GM19395 (cell line): Measurements from ENCODE around the gene RHNO1.
"Not testable (repeated sequence)": the region's sequence is repeated elsewhere in the genome, so short reads cannot be mapped to it uniquely, and the experiment has no call there.

Experiments used
- ATAC-seq: cut with Tn5 transposase; IDR thresholded peaks from one replicate; pipeline ENCODE4 v1.9.1; 2021; ENCODE audit warnings: mild to moderate bottlenecking, moderate library complexity; ENCODE audit not compliant: unreplicated experiment

RHNO1 gene

DNA sequence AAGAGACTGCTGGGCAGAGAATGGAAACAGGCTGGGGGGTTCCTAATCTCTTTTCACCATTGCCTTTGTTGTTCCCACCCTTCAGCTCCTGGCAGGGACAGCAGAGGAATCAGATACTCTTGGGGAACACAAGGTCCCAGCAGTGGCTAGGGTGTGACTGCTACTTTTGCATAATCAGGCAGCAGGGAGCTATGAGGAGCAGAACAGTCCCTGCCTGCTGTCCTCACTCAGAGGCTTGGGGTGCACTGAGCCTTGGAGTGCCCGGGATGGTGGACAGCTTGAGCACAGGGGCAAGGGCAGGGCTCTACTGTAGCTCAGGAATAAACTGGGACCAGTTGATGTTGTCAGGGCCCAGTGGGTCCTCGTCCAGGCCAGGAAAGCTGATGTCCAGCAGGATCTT is 18.7 kb upstream of the RHNO1 start:
- ATAC-seq, result no peak

DNA sequence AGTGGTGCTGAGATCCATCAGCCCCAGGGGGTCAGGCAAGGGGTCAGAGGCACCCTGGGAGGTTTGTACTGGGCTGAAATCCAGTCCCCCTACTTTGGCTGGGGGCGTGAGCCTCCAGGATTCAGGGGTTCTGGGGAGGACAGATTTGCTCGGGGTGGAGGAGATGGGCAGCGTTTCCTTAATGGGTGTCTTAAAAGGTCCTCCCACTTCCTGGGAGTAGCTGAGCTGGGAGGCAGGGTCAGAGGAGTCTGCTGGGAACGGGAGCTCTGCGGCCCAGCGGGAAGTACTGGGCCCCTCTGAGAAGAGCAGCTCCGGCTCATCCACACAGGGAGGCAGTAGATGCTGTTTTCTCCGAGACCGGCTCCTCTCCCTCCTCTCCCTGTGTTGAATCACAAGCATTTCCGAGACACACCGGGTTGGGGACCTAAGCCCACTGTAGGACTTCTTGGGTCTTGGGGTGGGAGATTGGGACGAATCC is 18.0 kb upstream of the RHNO1 start:
- ATAC-seq, result no peak

DNA sequence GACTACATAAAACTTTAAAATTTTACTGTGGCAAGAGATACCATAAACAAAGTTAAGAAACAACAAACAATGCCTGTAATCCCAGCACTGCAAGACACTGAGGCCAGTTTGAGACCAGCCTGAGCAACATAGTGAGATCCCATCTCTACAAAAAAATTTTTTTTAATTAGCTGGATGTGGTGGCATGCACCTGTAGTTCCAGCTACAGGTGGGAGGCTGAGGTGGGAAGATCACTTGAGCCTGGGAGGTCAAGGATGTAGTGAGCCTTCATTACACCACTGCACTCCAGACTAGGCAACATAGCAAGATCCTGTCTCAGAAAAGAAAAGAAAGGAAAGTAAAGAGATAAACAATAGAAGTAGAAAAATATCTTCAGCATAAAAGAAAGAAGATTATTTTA is 16.9 kb upstream of the RHNO1 start:
- ATAC-seq, result no peak

DNA sequence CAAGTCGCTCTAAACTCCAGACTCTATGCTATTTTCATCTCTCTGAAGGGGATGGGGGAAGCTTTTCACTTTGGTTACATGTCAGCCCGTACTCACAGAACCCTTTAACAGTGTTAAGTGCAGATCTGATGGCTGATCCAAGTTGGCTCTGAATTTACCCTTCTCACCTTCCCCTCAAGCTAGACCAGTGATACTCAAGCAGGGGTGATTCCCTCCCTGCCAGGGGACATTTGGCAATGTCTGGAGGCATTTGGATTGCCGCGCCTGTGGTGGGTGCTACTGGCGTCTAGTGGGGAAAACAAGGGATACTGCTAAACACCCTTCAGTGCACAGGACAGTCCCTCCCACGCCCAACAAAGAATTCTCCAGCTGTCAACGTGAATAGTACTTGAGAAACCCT is 14.1 kb upstream of the RHNO1 start:
- no peak for ATAC-seq

DNA sequence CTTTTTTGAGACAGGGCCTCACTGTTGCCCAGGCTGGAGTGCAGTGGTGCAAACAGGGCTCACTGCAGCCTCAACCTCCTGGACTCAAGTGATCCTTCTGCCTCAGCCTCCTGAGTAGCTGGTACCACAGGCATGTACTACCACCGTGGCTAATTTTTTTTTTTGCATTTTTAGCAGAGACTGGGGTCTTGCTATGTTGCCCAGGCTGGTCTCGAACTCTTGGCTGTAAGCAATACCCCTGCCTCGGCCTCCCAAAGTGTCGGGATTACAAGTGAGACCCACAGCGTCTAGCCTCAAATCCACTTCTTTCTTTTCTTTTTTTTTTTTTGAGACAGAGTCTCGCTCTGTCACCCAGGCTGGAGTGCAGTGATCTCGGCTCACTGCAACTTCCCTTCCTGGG is 13.6 kb upstream of the RHNO1 start:
- ATAC-seq, result not testable (repeated sequence)

DNA sequence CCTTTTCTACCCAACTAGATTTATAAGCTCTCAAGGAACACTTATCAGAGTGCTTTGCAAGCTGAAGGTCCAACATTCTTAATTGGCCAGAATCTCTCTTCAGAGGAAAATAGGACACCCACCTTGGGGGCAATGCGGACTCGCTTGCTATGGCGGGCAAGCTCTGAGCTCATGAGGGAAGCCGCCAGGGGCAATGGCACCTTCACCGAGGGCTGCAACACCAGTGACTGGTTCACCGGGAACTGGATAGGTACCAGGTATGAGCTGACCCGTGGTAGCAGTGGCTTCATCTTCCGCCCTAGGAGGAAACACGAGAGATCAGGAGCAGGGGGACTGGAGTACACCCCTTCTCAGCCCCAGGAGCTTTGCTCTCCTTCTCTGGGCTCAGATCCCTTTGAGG is 12.8 kb upstream of the RHNO1 start:
- no peak for ATAC-seq

DNA sequence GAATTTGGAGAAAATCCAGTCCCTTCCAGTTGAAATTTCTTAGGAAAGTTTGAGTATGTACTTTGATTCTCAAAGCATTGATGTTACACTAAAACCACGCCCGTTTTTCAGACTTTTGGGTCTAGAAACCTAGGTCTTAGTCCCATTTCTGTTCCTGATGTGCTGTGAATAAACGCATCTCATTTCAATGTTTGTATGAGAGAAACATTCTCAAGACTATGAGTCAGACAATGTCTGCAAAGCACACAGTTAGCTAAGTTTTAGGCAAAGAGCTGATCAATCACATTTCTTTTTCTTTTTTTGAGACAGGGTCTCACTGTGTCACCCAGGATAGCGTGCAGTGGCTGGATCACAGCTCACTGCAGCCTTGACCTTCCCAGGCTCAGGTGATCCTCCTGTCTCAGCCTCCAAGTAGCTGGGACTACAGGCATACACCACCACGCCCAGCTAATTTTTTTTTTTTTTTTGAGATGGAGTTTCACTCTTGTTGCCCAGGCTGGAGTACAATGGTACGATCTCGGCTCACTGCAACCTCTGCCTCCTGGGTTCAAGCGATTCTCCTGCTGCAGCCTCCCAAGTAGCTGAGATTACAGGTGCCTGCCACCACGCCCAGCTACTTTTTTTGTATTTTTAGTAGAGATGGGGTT is 7.9 kb upstream of the RHNO1 start:
- not testable (repeated sequence) for ATAC-seq

DNA sequence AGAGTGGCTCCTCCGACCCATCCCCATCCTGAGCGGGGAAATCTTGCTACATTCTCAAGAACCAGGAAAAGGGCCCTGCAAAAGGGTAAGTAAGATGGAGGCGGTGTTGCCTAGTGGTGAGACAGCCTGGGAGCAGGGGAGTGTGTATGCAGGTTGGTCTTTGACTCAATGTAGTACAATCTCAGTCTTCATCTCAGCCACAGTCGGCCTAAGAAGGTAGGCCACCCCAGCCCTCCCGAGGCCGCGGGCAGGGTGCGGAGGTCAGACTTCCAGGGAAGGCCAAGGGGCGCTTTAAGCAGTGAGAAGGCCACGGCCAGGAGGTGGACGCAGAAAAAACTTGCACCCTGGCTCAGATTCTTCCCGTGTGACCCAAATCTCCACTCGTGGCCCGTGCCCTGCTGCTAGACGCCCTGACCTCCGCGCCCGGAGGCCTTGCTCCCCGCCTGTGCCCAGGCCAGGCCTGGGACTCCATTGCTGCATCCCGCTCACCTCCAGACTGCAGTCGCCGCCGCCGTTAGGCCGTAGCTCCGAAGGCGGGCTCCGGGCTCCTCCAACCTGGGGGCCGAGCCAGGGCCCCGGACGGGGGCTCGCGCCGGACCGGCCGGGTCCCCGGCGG is 484 bp upstream of the RHNO1 start:
- ATAC-seq, result peak; percentile 48

DNA sequence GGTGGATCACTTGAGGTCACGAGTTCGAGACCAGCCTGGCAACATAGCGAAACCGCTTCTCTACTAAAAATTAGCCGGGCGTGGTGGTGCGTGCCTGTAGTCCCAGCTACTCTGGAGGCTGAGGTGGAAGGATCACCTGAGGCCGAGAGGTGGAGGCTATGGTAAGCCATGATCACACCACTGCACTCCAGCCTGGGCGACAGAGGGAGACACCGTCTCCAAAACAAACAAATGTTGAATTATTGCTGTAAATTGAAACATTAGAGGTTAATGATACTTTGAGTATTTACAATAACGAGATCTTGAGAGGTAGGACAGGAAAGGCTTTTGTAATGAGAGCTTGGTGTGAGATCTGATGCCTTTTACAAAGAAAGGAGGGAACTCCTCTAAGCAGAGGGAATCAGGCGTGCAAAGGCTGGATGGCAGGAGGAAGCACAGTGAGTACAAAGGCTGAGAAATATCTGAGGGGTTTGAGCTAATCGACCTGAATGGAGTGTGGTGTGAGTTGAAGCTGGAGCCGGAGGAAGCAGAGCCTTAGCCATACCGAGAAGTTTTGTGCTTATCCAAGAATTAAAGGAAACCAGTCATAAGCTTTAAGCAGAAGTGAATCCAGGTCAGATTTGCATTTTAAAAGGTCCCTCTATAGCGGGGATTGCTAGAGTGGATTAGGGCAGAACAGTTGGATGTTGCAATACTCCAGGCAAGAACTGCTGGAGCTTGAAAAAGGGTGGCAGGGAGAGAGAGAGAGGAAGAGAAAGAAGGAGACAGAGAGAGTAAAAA is 1.1 kb downstream of the RHNO1 start:
- no peak for ATAC-seq

DNA sequence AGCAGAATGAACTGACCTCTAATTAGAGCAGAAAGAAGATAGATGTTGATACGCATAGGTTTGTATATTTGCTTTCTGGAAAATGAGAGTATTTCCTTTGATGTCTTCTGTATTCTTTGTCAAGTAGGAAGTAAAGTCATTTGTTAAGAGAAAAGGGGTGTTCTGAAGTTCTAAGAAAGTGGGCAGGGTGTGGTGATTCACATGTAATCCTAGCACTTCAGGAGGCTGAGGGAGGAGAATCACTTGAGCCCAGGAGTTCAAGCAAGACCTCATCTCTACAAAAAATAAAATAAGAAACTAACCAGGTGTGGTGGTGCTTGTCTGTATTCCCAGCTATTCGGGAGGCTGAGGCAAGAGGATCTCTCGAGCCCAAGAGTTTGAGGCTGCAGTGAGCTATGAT is 2.8 kb downstream of the RHNO1 start:
- ATAC-seq, result no peak

DNA sequence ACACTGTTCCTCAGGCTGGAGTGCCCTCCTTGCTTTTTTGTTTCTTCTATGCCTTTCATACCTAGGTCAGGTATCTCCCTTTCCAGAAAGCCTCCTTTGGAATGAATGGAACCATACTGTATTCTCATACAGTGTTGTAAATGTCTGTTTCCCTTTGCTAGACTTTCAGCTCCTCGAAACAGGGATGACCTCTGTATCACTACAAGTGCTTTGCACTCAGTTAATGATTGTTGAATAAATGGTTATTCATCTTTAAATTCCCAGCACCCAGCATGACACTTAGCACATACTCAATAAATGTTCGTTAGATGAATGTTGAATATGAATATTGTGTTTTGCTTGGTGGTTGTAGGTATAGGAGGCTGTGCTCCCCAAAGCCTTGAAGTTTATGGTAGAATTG is 7.8 kb downstream of the RHNO1 start:
- ATAC-seq, result no peak

DNA sequence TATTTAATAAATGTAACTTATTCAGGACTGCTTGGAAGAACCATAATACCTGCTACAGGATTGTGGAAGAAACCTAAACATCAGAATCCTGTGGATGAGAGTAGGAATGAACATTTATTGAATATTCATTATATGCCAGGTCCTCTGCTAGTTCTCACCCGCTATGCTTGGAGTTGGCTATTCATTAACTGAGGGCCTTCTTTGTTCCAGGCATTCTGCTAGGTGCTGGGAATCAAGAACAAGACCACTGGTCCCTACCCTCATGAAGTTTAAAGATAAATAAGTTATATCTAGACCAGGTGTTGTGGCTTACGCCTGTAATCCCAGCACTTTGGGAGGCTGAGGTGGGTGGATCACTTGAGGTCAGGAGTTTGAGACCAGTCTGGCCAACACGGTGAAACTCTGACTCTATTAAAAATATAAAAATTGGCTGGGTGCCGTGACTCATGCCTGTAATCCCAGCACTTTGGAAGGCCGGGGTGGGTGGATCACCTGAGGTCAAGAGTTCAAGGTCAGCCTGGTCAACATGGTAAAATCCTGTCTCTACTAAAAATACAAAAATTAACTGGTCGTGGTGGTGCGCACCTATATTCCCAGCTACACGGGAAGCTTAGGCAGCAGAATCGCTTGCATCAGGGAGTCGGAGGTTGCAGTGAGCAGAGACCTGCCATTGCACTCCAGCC is 9.9 kb downstream of the RHNO1 start:
- no peak for ATAC-seq

DNA sequence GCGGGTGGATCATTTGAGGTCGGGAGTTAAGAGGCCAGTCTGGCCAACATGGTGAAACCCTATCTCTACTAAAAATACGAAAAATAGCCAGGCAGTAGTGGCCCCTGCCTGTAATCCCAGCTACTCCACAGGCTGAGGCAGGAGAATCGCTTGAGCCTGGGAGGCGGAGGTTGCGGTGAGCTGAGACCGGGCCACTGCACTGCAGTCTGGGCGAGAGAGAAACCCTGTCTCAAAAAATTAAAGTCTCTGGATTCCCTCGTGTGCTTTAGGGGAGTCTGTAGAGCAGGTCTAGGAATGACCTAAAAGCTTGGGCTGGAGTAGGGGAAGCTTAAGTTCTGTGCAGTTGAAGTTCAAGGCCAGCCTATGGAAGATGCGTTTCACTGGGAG is 13.0 kb downstream of the RHNO1 start:
- ATAC-seq, result no peak

DNA sequence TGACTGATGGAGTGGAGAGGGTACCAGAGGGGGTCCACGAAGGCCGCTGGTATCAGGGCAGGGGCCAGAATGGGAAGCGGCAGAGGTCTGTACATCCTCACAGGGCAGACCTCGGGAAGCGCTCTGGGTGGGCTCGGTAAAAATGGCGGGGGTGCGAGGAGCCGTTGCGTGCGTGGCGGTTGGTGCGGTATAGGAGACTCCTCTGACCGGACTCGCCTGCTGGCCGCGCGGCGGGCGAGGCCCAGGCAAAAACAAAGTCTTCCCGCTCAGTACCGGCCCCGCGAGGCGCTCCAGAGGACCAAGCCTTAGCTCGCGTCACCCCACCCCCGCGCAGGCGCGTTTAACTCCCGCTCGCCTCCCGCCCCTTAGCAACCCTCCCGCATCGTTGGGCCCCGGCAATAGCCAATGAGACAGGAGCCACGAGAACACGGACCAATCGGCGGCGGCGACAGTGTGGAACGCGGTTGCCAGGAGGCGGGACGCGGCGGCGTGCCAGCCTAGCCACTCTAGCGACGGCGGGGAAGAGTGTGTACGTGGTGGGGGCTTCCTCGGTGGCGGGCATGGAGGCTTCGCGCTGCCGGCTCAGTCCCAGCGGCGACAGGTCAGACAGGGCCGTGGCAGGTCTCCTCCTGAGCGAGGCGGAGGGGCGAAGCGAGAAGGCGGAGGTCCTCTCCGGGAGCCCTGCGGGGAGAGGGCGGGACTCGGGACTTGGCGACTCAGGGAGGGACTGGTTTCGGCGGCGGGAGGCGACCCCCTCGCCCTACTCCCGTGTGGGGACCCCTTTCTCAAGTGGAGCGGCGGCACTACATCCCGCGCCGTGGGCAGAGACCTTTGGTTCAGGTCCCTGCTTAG is 13.6 kb downstream of the RHNO1 start, which contains the start of gene TULP3:
TSS of gene TULP3 (plus strand) at position 504 of the 852 bp plus-strand sequence. CDS start at position 561, 57 bp downstream.
- peak; percentile 96 for ATAC-seq

DNA sequence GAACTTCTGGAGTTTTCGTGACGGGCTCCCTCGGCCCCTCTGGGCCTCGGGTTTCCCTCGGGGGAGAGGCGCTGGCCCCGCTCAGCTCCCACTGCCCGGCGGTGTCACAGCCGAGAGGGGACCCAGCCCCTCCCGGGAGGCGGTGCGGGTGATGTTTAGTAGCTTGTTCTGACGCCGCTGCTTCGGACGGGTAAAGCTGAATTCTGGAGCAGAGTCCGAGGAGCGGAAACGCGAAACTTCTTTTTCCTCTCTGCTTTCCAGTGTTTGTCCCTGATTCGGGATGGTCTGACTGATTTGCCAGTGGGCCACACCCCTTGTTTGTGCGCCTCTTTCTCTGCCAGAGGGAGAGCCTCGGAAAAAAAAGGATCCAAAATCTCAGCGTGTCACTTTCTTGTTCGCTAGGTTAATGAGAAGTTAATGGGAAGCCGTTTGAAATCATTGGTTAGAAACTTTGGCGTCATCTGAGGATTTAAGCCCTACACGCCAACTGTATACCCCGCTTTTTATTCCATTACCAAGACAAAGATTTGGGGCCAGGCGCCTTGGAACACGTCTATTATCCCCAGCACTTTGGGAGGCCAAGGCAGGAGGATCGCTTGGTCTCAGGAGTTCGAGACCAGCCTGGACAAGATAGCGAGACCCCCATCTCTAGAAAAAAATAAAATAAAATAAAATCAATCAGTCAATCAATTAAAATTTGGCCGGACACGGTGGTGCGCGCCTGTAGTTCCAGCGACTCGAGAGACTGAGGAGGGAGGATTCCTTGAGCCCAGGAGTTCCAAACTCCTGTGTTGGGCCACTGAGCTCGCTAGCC is 14.4 kb downstream of the RHNO1 start:
- peak; percentile 24 for ATAC-seq

DNA sequence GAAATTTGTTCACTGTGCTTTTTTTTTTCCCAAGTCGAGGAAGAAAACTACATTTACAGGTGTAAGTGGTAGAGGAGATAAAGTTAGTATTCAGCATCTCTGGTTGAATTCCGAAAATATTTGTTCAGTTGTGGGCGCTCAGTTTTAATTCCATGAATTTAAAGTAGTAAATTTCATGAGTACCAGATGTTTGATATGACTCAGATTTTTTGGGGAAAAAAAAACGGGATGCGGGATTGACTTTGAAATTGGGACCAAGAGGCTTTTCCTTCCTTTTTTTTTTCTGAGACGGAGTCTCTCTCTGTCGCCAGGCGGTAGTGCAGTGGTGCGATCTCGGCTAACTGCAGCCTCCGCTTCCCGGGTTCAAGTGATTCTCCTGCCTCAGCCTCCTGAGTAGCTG is 15.2 kb downstream of the RHNO1 start:
- no peak for ATAC-seq

DNA sequence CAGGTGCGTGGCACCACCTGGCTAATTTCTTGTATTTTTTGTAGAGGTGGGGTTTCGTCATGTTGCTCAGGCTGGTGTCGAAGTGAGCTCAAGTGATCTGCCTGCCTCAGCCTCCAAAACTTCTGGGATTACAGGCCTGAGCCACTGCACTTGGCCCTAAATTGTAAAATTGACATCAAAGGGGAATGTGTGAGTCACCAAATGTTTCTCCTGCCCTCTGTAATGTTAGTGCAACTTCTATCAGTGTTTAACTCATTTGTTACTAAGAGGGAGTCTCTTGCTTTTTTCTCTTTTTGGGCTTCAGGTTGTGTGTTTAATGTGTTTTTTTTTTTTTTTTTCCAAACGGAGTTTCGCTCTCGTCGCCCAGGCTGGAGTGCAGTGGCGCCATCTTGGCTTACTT is 16.0 kb downstream of the RHNO1 start:
- ATAC-seq, result no peak

DNA sequence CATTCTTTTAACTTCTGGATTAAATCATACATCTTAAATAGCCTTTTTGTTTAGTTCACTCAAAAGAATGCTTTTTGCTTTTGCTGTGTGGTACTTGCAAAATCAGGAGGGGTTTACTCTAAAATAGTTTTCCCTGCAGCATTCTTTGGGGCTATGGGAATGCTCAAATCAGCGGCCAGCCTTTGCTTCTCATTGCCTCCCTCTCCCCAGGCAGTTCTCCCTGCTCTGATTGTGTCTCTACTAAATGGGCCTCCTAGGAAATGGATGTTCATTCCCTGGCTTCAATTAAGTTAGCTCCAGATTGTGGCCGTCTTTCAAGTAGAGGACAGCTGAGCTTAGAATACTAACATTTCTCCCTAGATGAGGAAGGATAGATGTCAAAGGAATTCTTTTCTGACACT is 18.0 kb downstream of the RHNO1 start:
- no peak for ATAC-seq

DNA sequence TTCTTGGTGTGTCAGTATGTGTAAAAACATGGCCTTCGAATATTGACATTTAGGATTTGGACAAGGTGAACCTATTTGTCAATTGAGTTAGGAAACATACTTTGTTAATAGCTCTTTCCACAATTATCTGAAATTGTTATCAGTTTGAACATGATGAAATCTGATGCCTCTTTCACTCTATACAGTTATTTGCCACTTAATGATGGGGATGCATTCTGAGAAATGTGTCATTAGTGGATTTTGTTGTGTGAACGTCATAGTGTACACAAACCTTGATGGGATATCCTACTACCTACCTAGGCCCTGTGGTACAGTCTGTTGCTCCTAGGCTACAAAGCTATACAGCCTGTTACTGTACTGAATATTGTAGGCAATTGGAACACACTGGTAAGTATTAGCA is 18.5 kb downstream of the RHNO1 start:
- ATAC-seq, result no peak

DNA sequence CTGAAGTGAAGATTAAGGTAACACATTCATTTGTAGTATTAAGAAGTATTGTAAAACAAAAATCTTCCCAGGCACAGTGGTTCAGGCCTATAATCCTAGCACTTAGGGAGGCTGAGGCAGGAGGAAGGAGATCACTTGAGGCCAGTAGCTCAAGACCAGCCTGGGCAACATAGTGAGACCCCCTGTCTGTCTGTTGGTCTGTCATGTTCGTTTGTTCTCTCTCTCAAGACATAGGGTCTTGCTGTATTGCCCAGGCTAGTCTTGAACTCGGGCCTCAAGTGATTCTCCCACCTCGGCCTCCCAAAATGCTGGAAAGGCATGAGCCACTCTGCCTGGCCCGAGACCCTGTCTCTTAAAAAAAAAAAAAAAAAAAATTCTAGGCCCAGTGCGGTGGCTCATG is 20.4 kb downstream of the RHNO1 start:
- ATAC-seq, result no peak
